ENCODE measurements around the gene PKP4. TPM values are rescaled to one million over a fixed set of nuclear protein-coding genes. Genes with fewer than 3 reads are reported as not detected.

Gene PKP4
- total RNA-seq, 1 experiment from 2014 or later: 52.0 TPM

DNA sequence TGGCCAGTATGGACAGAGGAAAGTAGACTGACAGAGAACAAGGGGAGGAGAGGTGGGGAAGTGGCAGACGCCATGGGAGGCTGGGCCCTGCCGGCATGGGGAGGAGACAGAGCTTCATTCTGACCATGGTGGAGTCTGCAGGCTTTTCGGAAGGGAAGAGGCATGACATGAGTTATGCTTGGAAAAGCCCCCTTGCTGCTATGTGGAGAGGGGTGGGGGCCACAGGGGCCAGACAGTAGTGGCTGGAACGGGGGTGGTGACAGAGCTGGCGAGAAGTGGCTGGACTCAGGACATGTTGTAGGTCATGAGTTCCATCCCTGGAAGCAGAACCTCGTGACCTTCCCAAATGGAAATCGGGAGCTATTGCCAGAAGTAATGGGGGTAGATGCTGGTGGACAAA is 271.7 kb downstream of the PKP4 start:
- no peak overlapping the region for H3K4me3 Mint-ChIP-seq

More for the DNA sequence above, 271.7 kb downstream of the PKP4 start:
- Histone ChIP-seq H3K9ac (ENCODE audit: extremely low read depth, insufficient read length, low read length) (no peak overlapping the region), H4K20me1 (ENCODE audit: control insufficient read depth, insufficient read depth, insufficient read length) (no peaks in the 10 kb centered on the region), H3K56ac (ENCODE audit: insufficient read length, low read depth, low read length) (no peak overlapping the region), H3K27ac (ENCODE audit: insufficient read length, low read depth, low read length) (no peak overlapping the region), H4K8ac (replicated peaks; ENCODE audit: insufficient read length, low read depth, low read length) (no peak overlapping the region), H3K23me2 (ENCODE audit: insufficient read length, low read depth, low read length, poor library complexity, severe bottlenecking) (no peaks in the 10 kb centered on the region), H3K79me2 (ENCODE audit: insufficient read depth, low read length) (no peaks in the 10 kb centered on the region), H3K4ac (ENCODE audit: low read depth, low read length) (no peak overlapping the region), H2BK15ac (ENCODE audit: low read depth, low read length) (no peak overlapping the region), H4K91ac (ENCODE audit: insufficient read length, low read depth, low read length) (no peak overlapping the region), H3K23ac (ENCODE audit: insufficient read length, low read depth, low read length) (no peak overlapping the region), H2AFZ (ENCODE audit: low read length) (no peak overlapping the region), H3K14ac (ENCODE audit: insufficient read depth, low read length) (no peak overlapping the region), H4K5ac (ENCODE audit: insufficient read length, low read depth, low read length) (no peak overlapping the region), H3K79me1 (ENCODE audit: insufficient read depth, low read depth, low read length, poor library complexity, severe bottlenecking) (no peaks in the 10 kb centered on the region), H2AK5ac (ENCODE audit: insufficient read length, low read length) (no peak overlapping the region), H2BK120ac (ENCODE audit: low read depth, low read length, poor library complexity, severe bottlenecking) (no peak overlapping the region), H3K9me3 (ENCODE audit: control insufficient read depth, low read depth, low read length) (no peaks in the 10 kb centered on the region), H3K27me3 (ENCODE audit: insufficient read depth, low read length) (no peaks in the 10 kb centered on the region), H3K4me1 (ENCODE audit: insufficient read depth, low read length) (no peaks in the 10 kb centered on the region), H3T11ph (ENCODE audit: low read length) (no peak overlapping the region), H3K18ac (ENCODE audit: insufficient read length, low read depth, low read length) (no peak overlapping the region), H3K4me2 (ENCODE audit: insufficient read depth, insufficient read length, low read length) (no peak overlapping the region), H2BK5ac (ENCODE audit: insufficient read length, low read length) (no peak overlapping the region), H2BK20ac (ENCODE audit: low read depth, low read length, poor library complexity, severe bottlenecking) (no peak overlapping the region), H2BK12ac (ENCODE audit: insufficient read length, low read depth, low read length) (no peak overlapping the region)
- H3K27me3 Mint-ChIP-seq (ENCODE audit: low read depth): no peaks in the 10 kb centered on the region; the same call in none of the 2 replicates
- no peak for DNase-seq
- H3K36me3 Mint-ChIP-seq (ENCODE audit: insufficient read depth in 1 of 3, low read depth in 3 of 3): no peaks in the 10 kb centered on the region
- H3K27ac Mint-ChIP-seq: no peak overlapping the region
- no CpG with 5 or more reads among the region's 7 CpGs for WGBS (ENCODE audit: extremely low coverage, insufficient read length, low lambda C conversion rate)
- TF ChIP-seq, protein P1, sequence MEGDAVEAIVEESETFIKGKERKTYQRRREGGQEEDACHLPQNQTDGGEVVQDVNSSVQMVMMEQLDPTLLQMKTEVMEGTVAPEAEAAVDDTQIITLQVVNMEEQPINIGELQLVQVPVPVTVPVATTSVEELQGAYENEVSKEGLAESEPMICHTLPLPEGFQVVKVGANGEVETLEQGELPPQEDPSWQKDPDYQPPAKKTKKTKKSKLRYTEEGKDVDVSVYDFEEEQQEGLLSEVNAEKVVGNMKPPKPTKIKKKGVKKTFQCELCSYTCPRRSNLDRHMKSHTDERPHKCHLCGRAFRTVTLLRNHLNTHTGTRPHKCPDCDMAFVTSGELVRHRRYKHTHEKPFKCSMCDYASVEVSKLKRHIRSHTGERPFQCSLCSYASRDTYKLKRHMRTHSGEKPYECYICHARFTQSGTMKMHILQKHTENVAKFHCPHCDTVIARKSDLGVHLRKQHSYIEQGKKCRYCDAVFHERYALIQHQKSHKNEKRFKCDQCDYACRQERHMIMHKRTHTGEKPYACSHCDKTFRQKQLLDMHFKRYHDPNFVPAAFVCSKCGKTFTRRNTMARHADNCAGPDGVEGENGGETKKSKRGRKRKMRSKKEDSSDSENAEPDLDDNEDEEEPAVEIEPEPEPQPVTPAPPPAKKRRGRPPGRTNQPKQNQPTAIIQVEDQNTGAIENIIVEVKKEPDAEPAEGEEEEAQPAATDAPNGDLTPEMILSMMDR (conservative IDR thresholded peaks at IDR 0.05): no peak
- no peaks in the 10 kb centered on the region for H3K9me3 Mint-ChIP-seq
- peaks cover 12 to 17% of the 10 kb centered on the region in 2 experiments for H3K4me1 Mint-ChIP-seq
